H9 (cell line): ENCODE data around the gene PDZD2. TPM values are rescaled to one million over a fixed set of nuclear protein-coding genes. Genes with fewer than 3 reads are reported as not detected.

Experiments used
- DNase-seq: peaks from one replicate; pipeline ENCODE4 v3.0.0-alpha.2; 2017
- H2AFZ ChIP-seq: one replicate; pipeline ENCODE4 v1.6.1; 2013; ENCODE audit warnings: mild to moderate bottlenecking, low read length, control low read depth, moderate library complexity
- H2AK5ac ChIP-seq: 2 replicates; pipeline ENCODE4 v1.6.1; 2013; ENCODE audit warnings: low read length, control low read depth, mixed read lengths; ENCODE audit not compliant: insufficient read length
- H2BK120ac ChIP-seq: one replicate; pipeline ENCODE4 v1.6.1; 2013; ENCODE audit warnings: low read depth, mild to moderate bottlenecking, low read length, control low read depth, inconsistent platforms; ENCODE audit not compliant: poor library complexity, severe bottlenecking
- H2BK12ac ChIP-seq: 2 replicates; pipeline ENCODE4 v1.6.1; 2013; ENCODE audit warnings: low read length, control low read depth, mixed read lengths, low read depth; ENCODE audit not compliant: insufficient read length
- H2BK15ac ChIP-seq: 2 replicates; pipeline ENCODE4 v1.6.1; 2013; ENCODE audit warnings: low read depth, low read length, control low read depth
- H2BK20ac ChIP-seq: one replicate; pipeline ENCODE4 v1.6.1; 2013; ENCODE audit warnings: low read depth, mild to moderate bottlenecking, low read length, control low read depth, inconsistent platforms; ENCODE audit not compliant: poor library complexity, severe bottlenecking
- H2BK5ac ChIP-seq: 2 replicates; pipeline ENCODE4 v1.6.1; 2013; ENCODE audit warnings: low read length, control low read depth, mixed read lengths; ENCODE audit not compliant: insufficient read length
- H3K14ac ChIP-seq: 2 replicates; pipeline ENCODE4 v1.6.1; 2013; ENCODE audit warnings: low read length, control low read depth; ENCODE audit not compliant: insufficient read depth
- H3K18ac ChIP-seq: 2 replicates; pipeline ENCODE4 v1.6.1; 2013; ENCODE audit warnings: low read depth, mild to moderate bottlenecking, mixed read lengths, low read length, control low read depth; ENCODE audit not compliant: insufficient read length
- H3K23ac ChIP-seq: 2 replicates; pipeline ENCODE4 v1.6.1; 2013; ENCODE audit warnings: low read length, control low read depth, mixed read lengths, low read depth; ENCODE audit not compliant: insufficient read length
- H3K23me2 ChIP-seq: 2 replicates; pipeline ENCODE4 v1.6.1; 2013; ENCODE audit warnings: low read depth, mild to moderate bottlenecking, mixed read lengths, low read length, control low read depth; ENCODE audit not compliant: insufficient read length, poor library complexity, severe bottlenecking
- H3K27ac ChIP-seq: 2 replicates; pipeline ENCODE4 v1.5.1; 2013; ENCODE audit warnings: low read length, control low read depth, mixed read lengths, low read depth; ENCODE audit not compliant: insufficient read length
- H3K27me3 ChIP-seq: 2 replicates; pipeline ENCODE4 v1.6.1; 2013; ENCODE audit warnings: low read length, control low read depth, inconsistent platforms; ENCODE audit not compliant: insufficient read depth
- H3K4ac ChIP-seq: 2 replicates; pipeline ENCODE4 v1.6.1; 2013; ENCODE audit warnings: low read depth, mild to moderate bottlenecking, control low read depth, inconsistent platforms, low read length, moderate library complexity
- H3K4me1 ChIP-seq: 2 replicates; pipeline ENCODE4 v1.6.1; 2013; ENCODE audit warnings: low read length, control low read depth, inconsistent platforms; ENCODE audit not compliant: insufficient read depth
- H3K4me2 ChIP-seq: 2 replicates; pipeline ENCODE4 v1.6.1; 2013; ENCODE audit warnings: low read length, control low read depth, mixed read lengths; ENCODE audit not compliant: insufficient read length, insufficient read depth
- H3K56ac ChIP-seq: 2 replicates; pipeline ENCODE4 v1.6.1; 2013; ENCODE audit warnings: low read depth, mild to moderate bottlenecking, mixed read lengths, low read length, control low read depth; ENCODE audit not compliant: insufficient read length
- H3K79me1 ChIP-seq: 2 replicates; pipeline ENCODE4 v1.6.1; 2013; ENCODE audit warnings: low read depth, mild to moderate bottlenecking, moderate library complexity, low read length, control low read depth, inconsistent platforms; ENCODE audit not compliant: insufficient read depth, poor library complexity, severe bottlenecking
- H3K79me2 ChIP-seq: 2 replicates; pipeline ENCODE4 v1.6.1; 2013; ENCODE audit warnings: low read length, control low read depth, inconsistent platforms; ENCODE audit not compliant: insufficient read depth
- H3K9ac ChIP-seq: 2 replicates; pipeline ENCODE4 v1.6.1; 2013; ENCODE audit warnings: low read length, control low read depth, mixed read lengths; ENCODE audit not compliant: insufficient read length; ENCODE audit errors: extremely low read depth
- H3K9me3 ChIP-seq: one replicate; pipeline ENCODE4 v1.6.1; 2013; ENCODE audit warnings: low read depth, low read length, inconsistent platforms; ENCODE audit not compliant: control insufficient read depth
- H3T11ph ChIP-seq: one replicate; pipeline ENCODE4 v1.6.1; 2013; ENCODE audit warnings: mild to moderate bottlenecking, low read length, control low read depth, inconsistent platforms
- H4K20me1 ChIP-seq: one replicate; pipeline ENCODE4 v1.6.1; 2013; ENCODE audit not compliant: control insufficient read depth, insufficient read length, insufficient read depth
- H4K5ac ChIP-seq: 2 replicates; pipeline ENCODE4 v1.6.1; 2013; ENCODE audit warnings: low read depth, mild to moderate bottlenecking, mixed read lengths, low read length, control low read depth; ENCODE audit not compliant: insufficient read length
- H4K8ac ChIP-seq: replicated peaks from 2 replicates; pipeline ENCODE4 v1.6.1; 2013; ENCODE audit warnings: low read length, control low read depth, mixed read lengths, low read depth; ENCODE audit not compliant: insufficient read length
- H4K91ac ChIP-seq: 2 replicates; pipeline ENCODE4 v1.6.1; 2013; ENCODE audit warnings: low read depth, mild to moderate bottlenecking, moderate library complexity, mixed read lengths, low read length, control low read depth; ENCODE audit not compliant: insufficient read length
- H3K27ac Mint-ChIP-seq, 3 experiments: 2 replicates in 2 of 3; 3 replicates in 1 of 3; pipeline ENCODE4 v1.8.0; 2020 to 2021; ENCODE audit warnings: mixed read lengths in 3 of 3, mild to moderate bottlenecking in 1 of 3, moderate library complexity in 1 of 3
- H3K27me3 Mint-ChIP-seq: 2 replicates; pipeline ENCODE4 v1.8.0; 2021; ENCODE audit warnings: low read depth, mild to moderate bottlenecking, moderate library complexity, mixed read lengths
- H3K36me3 Mint-ChIP-seq, 3 experiments: 2 replicates in 2 of 3; 3 replicates in 1 of 3; pipeline ENCODE4 v1.8.0; 2020 to 2021; ENCODE audit warnings: low read depth in 3 of 3, mixed read lengths in 3 of 3; ENCODE audit not compliant: insufficient read depth in 1 of 3
- H3K4me1 Mint-ChIP-seq, 2 experiments: 2 replicates each; pipeline ENCODE4 v1.8.0; 2020; ENCODE audit warnings: mixed read lengths in 2 of 2
- H3K4me3 Mint-ChIP-seq, 2 experiments: 2 replicates in 1 of 2; 3 replicates in 1 of 2; pipeline ENCODE4 v1.8.0; 2020 to 2021; ENCODE audit warnings: mild to moderate bottlenecking in 2 of 2, mixed read lengths in 2 of 2, moderate library complexity in 1 of 2
- H3K9me3 Mint-ChIP-seq, 2 experiments: 2 replicates in 1 of 2; 3 replicates in 1 of 2; pipeline ENCODE4 v1.8.0; 2020; ENCODE audit warnings: mild to moderate bottlenecking in 2 of 2, mixed read lengths in 2 of 2, moderate library complexity in 1 of 2
- WGBS: extraction: QIAGEN DNeasy Blood & Tissue Kit; methylation state at CpG from one replicate; pipeline ENCODE4 v1.1.7; 2013; ENCODE audit warnings: missing lambda C conversion rate, low lambda C conversion rate, mixed read lengths; ENCODE audit not compliant: insufficient read length; ENCODE audit errors: extremely low coverage; 5-methylcytosine and 5-hydroxymethylcytosine counted together
- total RNA-seq: library from RNA; stranded (reverse); gene quantifications from 2 replicates; pipeline ENCODE4 v1.2.1, GENCODE V29; 2021
- TF ChIP-seq, protein P1 (sequence below): fragments of 200-600 bp; sonication (generic); conservative IDR thresholded peaks from 3 replicates; pipeline ENCODE4 v1.8.0; 2021; ENCODE audit warnings: antibody characterized with exemption, mild to moderate bottlenecking

PDZD2 gene
- total RNA-seq, 1 experiment from 2014 or later: 9.9 TPM

DNA sequence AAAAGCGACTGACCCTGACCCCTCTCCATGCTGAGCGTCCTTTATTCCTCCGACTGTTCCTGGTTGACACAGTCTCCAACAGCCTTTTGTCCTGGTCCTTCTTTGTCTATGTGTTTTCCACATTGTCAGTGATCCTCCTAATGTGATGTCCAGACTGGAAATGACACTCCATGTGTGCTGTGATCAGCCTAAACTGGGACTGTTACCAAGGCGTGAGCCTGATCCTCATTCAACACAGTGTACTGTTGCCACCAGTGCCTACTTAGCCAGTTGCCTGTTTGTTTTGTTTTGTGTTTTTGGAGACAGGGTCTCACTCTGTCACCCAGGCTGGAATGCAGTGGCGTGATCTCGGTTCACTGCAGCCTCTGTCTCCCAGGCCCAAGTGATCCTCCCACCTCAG lies 343.1 kb downstream of the PDZD2 start:
- no peak overlapping the region for H2BK12ac ChIP-seq
- no peak overlapping the region for H2AFZ ChIP-seq
- no peak overlapping the region for H3K9ac ChIP-seq
- H4K5ac ChIP-seq: no peak overlapping the region
- no peak overlapping the region for H3K18ac ChIP-seq
- H3K56ac ChIP-seq: no peak overlapping the region
- Mint-ChIP-seq H3K27ac (no peak overlapping the region), H3K4me1 (peaks cover 8 to 11% of the 10 kb centered on the region in 2 experiments), H3K4me3 (no peak overlapping the region), H3K9me3 (no peaks in the 10 kb centered on the region), H3K36me3 (no peaks in the 10 kb centered on the region), H3K27me3 (no peaks in the 10 kb centered on the region)
- H4K8ac ChIP-seq: no peak overlapping the region
- no peaks in the 10 kb centered on the region for H3K79me1 ChIP-seq
- no peak overlapping the region for H2AK5ac ChIP-seq
- H2BK20ac ChIP-seq: no peak overlapping the region
- no peaks in the 10 kb centered on the region for H3K4me1 ChIP-seq
- H2BK5ac ChIP-seq: no peak overlapping the region
- no peak overlapping the region for H2BK15ac ChIP-seq
- no peak overlapping the region for H3K23ac ChIP-seq
- H3K27me3 ChIP-seq: no peaks in the 10 kb centered on the region
- DNase-seq: no peak
- no peaks in the 10 kb centered on the region for H3K9me3 ChIP-seq
- H4K91ac ChIP-seq: no peak overlapping the region
- no peak overlapping the region for H3T11ph ChIP-seq
- H3K23me2 ChIP-seq: no peaks in the 10 kb centered on the region
- no peaks in the 10 kb centered on the region for H3K79me2 ChIP-seq
- H3K4ac ChIP-seq: no peak overlapping the region
- no CpG with 5 or more reads among the region's 6 CpGs for WGBS
- no peaks in the 10 kb centered on the region for H4K20me1 ChIP-seq
- no peak overlapping the region for H3K14ac ChIP-seq
- TF ChIP-seq, protein P1, sequence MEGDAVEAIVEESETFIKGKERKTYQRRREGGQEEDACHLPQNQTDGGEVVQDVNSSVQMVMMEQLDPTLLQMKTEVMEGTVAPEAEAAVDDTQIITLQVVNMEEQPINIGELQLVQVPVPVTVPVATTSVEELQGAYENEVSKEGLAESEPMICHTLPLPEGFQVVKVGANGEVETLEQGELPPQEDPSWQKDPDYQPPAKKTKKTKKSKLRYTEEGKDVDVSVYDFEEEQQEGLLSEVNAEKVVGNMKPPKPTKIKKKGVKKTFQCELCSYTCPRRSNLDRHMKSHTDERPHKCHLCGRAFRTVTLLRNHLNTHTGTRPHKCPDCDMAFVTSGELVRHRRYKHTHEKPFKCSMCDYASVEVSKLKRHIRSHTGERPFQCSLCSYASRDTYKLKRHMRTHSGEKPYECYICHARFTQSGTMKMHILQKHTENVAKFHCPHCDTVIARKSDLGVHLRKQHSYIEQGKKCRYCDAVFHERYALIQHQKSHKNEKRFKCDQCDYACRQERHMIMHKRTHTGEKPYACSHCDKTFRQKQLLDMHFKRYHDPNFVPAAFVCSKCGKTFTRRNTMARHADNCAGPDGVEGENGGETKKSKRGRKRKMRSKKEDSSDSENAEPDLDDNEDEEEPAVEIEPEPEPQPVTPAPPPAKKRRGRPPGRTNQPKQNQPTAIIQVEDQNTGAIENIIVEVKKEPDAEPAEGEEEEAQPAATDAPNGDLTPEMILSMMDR: no peak
- H3K4me2 ChIP-seq: no peak overlapping the region
- H2BK120ac ChIP-seq: no peak overlapping the region
- no peak overlapping the region for H3K27ac ChIP-seq
